Upper lobe of left lung (tissue), 4 donors: ENCODE data around the gene SUGT1.

ENCODE experiments used
- CTCF ChIP-seq, 6 experiments: fragments of 450-650 bp in 4 of 6; fragments of 200-600 bp in 2 of 6; sonication (generic) in 2 of 6; IDR thresholded peaks; one replicate each; pipeline ENCODE4 v1.5.1; 2016 to 2019; ENCODE audit warnings: antibody characterized with exemption in 6 of 6
- POLR2AphosphoS5 ChIP-seq, 2 donors: sonication (generic); formaldehyde crosslinking; IDR thresholded peaks; one replicate each; pipeline ENCODE4 v1.5.1; 2017; ENCODE audit warnings: antibody characterized with exemption in 2 of 2

GRCh38 chr13:52669677-52670076 is 17.0 kb downstream of the SUGT1 start:
- TF ChIP-seq POLR2AphosphoS5 (IDR thresholded peaks at IDR 0.05), result no peak
- no peak for TF ChIP-seq CTCF (IDR thresholded peaks at IDR 0.05)
